ENCODE results near the gene MEF2A.

DNA sequence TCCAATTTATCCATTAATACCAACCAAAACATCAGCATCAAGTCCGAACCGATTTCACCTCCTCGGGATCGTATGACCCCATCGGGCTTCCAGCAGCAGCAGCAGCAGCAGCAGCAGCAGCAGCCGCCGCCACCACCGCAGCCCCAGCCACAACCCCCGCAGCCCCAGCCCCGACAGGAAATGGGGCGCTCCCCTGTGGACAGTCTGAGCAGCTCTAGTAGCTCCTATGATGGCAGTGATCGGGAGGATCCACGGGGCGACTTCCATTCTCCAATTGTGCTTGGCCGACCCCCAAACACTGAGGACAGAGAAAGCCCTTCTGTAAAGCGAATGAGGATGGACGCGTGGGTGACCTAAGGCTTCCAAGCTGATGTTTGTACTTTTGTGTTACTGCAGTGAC, 146.6 kb downstream of the MEF2A start:
- TF ChIP-seq CTCF (IDR thresholded peaks at IDR 0.05) (no peak), EZH2 (IDR thresholded peaks at IDR 0.05) (no peak)
